SJSA1 (cell line): ENCODE data around the gene TLR4. TPM values are rescaled to one million over a fixed set of nuclear protein-coding genes. Genes with fewer than 3 reads are reported as not detected.

Experiments
- DNase-seq, 2 experiments: peaks; one replicate each; pipeline ENCODE4 v3.0.0-alpha.2; 2015 to 2020; ENCODE audit warnings: low spot score in 2 of 2, low read depth in 1 of 2
- H3K27ac ChIP-seq: fragments of 250-450 bp; sonication (Bioruptor Pico); 2 replicates; pipeline ENCODE4 v1.5.1; 2020; ENCODE audit warnings: mild to moderate bottlenecking, moderate library complexity
- H3K27me3 ChIP-seq: fragments of 250-450 bp; sonication (Bioruptor Pico); replicated peaks from 2 replicates; pipeline ENCODE4 v1.5.1; 2020; ENCODE audit warnings: mild to moderate bottlenecking, moderate library complexity
- H3K36me3 ChIP-seq: fragments of 250-450 bp; sonication (Bioruptor Pico); 2 replicates; pipeline ENCODE4 v1.5.1; 2020; ENCODE audit warnings: mild to moderate bottlenecking
- H3K4me1 ChIP-seq: fragments of 250-450 bp; sonication (Bioruptor Pico); replicated peaks from 2 replicates; pipeline ENCODE4 v1.6.1; 2021; ENCODE audit warnings: mild to moderate bottlenecking
- H3K4me3 ChIP-seq: fragments of 250-450 bp; sonication (Bioruptor Pico); 2 replicates; pipeline ENCODE4 v1.5.1; 2020; ENCODE audit warnings: mild to moderate bottlenecking
- H3K9me3 ChIP-seq: fragments of 250-450 bp; sonication (Bioruptor Pico); replicated peaks from 2 replicates; pipeline ENCODE4 v1.5.1; 2020; ENCODE audit warnings: mild to moderate bottlenecking
- total RNA-seq: library from RNA; depleted of rRNA; stranded (reverse); fragments of >200 nt; shearing (Covaris generic); gene quantifications from 2 replicates; pipeline ENCODE4 v1.2.3, GENCODE V29; 2014

The TLR4 gene
- total RNA-seq, 1 experiment from 2014 or later = 27.3 TPM

DNA sequence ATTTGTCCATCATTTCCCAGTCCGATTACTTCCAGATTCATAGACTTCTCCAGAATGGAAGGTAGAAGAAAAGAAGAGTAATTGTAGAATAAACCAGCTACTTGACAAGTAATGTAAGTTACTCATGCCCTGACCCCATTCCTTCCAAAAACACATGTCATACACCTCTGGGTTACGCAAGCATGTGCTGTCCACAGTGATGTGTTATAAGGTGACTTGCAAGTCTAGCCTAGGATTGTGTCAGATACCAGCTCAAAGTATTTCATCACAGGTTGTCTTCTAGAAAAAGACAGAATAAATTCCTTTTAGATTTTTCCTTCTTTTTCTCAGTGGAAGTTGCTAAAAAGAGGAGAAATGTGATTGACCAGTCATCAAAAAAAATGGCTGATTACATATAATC is 8.0 kb upstream of the TLR4 start:
- Histone ChIP-seq H3K4me3 (no peak overlapping the region), H3K9me3 (no peaks in the 10 kb centered on the region), H3K4me1 (no peaks in the 10 kb centered on the region; the same call in 1 of the 2 replicates), H3K36me3 (no peaks in the 10 kb centered on the region), H3K27ac (no peak overlapping the region), H3K27me3 (no peaks in the 10 kb centered on the region)
- no peak for DNase-seq

DNA sequence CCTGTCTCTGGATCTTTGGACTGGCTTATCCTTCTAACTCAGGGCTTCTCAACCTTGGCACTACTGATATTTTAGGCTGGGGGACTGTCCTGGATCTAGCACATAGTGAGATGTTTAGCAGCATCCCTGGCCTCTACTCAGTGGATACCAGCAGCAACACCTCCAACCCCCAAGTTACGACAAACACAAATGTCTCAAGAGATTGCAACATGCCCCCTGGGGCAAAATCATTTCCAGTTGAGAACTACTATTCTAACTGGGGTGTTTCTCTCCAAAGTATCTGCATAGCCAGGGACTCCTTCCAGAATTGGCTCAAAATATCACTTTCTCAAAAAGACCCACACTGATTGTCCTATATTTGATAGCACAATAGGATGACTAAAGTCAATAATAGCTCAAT is 7.2 kb upstream of the TLR4 start:
- Histone ChIP-seq H3K27me3 (no peaks in the 10 kb centered on the region), H3K4me1 (no peaks in the 10 kb centered on the region), H3K9me3 (no peaks in the 10 kb centered on the region), H3K4me3 (no peak overlapping the region), H3K36me3 (no peaks in the 10 kb centered on the region), H3K27ac (no peak overlapping the region)
- no peak for DNase-seq

DNA sequence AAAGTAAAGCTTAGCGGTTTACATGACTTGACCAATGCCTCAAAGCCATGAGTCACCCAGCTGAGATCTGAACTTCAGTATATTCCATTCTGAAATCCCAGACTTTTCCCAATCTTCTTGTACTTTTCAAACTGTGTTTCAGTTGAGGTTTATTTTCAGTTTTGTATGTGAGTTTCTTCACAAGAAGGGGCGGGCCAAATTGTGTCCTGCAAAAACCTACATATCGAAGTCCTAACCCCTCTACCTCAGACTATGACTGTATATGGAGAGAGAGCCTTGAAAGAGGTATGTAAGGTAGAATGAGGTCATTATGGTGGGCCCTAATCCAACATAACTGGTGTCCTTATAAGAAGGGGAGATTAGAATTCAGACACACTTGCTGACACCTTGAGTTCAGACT is 666 bp upstream of the TLR4 start:
- Histone ChIP-seq H3K9me3 (no peaks in the 10 kb centered on the region), H3K27ac (peak overlapping the region; percentile 83), H3K36me3 (peaks cover 12% of the 10 kb centered on the region), H3K27me3 (no peaks in the 10 kb centered on the region), H3K4me3 (peak overlapping the region; percentile 40), H3K4me1 (peaks cover 23% of the 10 kb centered on the region)
- DNase-seq = peak in 1 of 2 experiments; percentile 74

DNA sequence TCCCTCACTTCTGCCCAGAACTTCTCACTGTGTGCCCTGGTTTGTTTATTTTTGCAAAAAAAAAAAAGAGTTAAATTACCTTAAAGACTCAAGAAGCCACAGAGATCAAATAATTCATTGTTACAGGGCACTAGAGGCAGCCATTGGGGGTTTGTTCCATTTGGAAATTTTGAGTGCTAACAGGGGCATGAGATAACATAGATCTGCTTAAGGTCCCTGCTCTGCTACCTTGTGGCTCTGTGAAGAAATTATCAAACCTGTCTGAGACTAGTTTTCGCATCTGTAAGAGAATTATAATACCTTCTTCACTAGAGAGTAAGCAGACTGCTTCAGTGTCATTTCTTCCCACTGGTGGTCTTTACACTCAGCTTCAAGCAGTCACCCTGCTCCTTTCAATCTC is 394 bp downstream of the TLR4 start:
- no peaks in the 10 kb centered on the region for H3K9me3 ChIP-seq
- H3K27ac ChIP-seq = peak overlapping the region; percentile 83
- peaks cover 23% of the 10 kb centered on the region for H3K36me3 ChIP-seq
- H3K4me3 ChIP-seq = peak overlapping the region; percentile 40
- H3K4me1 ChIP-seq = peaks cover 23% of the 10 kb centered on the region
- no peak for DNase-seq
- H3K27me3 ChIP-seq = no peaks in the 10 kb centered on the region

DNA sequence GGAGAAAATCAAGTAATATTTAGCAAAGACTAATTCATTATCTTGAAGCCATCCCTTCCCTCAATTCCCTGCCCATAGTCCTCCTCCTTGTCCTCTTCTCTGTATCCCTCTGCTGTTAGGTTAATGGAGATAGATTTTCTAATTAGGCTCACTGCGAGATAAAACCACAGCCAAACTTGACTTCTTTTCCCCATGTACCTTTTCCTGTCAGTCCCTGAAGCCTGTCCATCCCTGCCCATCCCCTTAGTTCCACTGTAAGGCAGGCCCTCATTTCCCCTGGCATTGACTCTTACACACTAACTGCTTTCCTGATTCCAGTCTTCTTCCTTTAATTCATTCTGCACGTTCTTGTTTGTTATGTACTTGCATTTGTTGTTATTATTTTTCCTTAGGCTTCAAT is 1.2 kb downstream of the TLR4 start:
- no peaks in the 10 kb centered on the region for H3K9me3 ChIP-seq
- H3K4me1 ChIP-seq = peaks cover 23% of the 10 kb centered on the region
- H3K27me3 ChIP-seq = no peaks in the 10 kb centered on the region
- peak overlapping the region; percentile 40 for H3K4me3 ChIP-seq
- DNase-seq = peak in 1 of 2 experiments; percentile 6
- H3K27ac ChIP-seq = peak overlapping the region; percentile 83
- H3K36me3 ChIP-seq = peaks cover 24% of the 10 kb centered on the region

DNA sequence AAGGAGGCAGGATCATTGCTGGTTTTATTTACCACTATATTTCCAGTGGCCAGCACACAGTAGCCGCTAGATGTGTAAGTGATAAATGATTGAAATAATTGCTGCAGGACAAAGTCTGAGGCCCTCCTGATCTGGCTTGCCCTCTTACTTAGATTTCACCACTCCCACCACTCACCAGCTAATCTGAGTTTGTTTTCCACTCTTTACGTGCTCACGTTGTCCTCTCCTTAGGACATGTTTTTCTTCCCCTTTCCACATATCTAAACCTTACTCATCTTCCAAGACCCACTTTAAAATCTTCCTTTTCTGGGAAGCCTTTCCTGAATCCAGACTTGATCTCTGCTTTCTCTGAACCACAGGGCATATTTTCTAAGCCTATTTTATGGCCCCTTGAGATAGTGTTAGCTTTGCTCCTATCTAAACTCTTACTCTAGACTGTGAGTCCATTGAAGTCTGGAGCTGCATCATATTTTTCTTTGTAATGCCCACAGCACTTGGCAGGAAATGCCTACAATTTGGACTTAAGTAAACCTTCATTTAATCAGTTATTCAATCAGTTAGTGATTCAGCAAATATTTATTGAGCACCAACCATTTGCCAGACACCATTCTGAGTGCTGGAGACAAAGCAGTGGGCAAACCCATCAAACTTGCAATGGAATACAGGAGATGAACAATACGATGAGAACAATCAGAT is 2.4 kb downstream of the TLR4 start:
- peak overlapping the region; percentile 18; the same call in 1 of the 2 replicates for H3K27ac ChIP-seq
- H3K36me3 ChIP-seq = peaks cover 36% of the 10 kb centered on the region
- peak overlapping the region; percentile 10 for H3K4me3 ChIP-seq

DNA sequence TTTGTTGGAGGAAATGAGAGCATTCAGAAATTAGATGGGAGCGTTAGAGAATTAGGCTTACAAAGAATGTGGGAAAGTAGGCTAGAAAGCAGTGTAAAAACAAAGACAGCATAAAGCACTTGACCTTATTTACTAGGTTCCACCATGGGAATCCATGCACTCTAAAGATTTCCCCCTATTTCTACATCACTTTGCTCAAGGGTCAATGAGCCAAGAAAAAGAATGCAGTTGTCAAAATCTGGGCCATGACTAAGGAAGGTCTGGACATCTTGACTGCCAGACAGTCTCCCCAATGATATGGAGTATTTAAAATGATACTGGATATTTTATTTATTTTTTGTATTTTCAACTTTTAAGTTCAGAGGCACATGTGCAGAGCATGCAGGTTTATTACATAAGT is 3.4 kb downstream of the TLR4 start:
- no peak for DNase-seq
- no peak overlapping the region for H3K27ac ChIP-seq
- no peaks in the 10 kb centered on the region for H3K9me3 ChIP-seq
- no peaks in the 10 kb centered on the region for H3K27me3 ChIP-seq
- H3K4me1 ChIP-seq = peaks cover 23% of the 10 kb centered on the region
- no peak overlapping the region for H3K4me3 ChIP-seq
- H3K36me3 ChIP-seq = peaks cover 45% of the 10 kb centered on the region

More for the DNA sequence above, 2.4 kb downstream of the TLR4 start:
- Histone ChIP-seq H3K27me3 (no peaks in the 10 kb centered on the region), H3K4me1 (peaks cover 23% of the 10 kb centered on the region), H3K9me3 (no peaks in the 10 kb centered on the region)
- DNase-seq = peak in 1 of 2 experiments; percentile 11

DNA sequence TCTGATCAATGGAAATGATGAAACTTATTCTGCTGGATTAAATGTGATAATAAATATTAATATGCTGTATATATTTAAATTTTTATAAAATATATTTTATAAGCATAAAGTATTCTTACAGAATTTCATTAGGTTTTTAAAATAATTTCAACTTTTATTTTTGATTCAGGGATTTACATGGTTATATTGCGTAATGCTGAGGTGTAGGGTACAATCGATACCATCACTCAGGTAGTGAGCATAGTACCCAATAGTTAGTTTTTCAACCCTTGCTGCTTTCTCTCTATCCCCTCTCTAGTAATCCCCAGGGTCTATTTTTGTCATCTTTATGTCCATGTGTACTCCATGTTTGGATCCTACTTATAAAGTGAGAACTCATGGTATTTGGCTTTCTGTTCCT is 5.7 kb downstream of the TLR4 start:
- Histone ChIP-seq H3K27ac (no peak overlapping the region), H3K27me3 (no peaks in the 10 kb centered on the region), H3K36me3 (peaks cover 69% of the 10 kb centered on the region), H3K9me3 (no peaks in the 10 kb centered on the region), H3K4me3 (no peak overlapping the region), H3K4me1 (peaks cover 11% of the 10 kb centered on the region)
- no peak for DNase-seq

DNA sequence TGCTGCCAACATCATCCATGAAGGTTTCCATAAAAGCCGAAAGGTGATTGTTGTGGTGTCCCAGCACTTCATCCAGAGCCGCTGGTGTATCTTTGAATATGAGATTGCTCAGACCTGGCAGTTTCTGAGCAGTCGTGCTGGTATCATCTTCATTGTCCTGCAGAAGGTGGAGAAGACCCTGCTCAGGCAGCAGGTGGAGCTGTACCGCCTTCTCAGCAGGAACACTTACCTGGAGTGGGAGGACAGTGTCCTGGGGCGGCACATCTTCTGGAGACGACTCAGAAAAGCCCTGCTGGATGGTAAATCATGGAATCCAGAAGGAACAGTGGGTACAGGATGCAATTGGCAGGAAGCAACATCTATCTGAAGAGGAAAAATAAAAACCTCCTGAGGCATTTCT is 10.1 kb downstream of the TLR4 start:
- no peak overlapping the region for H3K27ac ChIP-seq
- peaks cover 60% of the 10 kb centered on the region for H3K36me3 ChIP-seq
- DNase-seq = no peak
- no peaks in the 10 kb centered on the region for H3K27me3 ChIP-seq
- peaks cover 17% of the 10 kb centered on the region for H3K4me1 ChIP-seq
- H3K4me3 ChIP-seq = no peak overlapping the region
- H3K9me3 ChIP-seq = no peaks in the 10 kb centered on the region

DNA sequence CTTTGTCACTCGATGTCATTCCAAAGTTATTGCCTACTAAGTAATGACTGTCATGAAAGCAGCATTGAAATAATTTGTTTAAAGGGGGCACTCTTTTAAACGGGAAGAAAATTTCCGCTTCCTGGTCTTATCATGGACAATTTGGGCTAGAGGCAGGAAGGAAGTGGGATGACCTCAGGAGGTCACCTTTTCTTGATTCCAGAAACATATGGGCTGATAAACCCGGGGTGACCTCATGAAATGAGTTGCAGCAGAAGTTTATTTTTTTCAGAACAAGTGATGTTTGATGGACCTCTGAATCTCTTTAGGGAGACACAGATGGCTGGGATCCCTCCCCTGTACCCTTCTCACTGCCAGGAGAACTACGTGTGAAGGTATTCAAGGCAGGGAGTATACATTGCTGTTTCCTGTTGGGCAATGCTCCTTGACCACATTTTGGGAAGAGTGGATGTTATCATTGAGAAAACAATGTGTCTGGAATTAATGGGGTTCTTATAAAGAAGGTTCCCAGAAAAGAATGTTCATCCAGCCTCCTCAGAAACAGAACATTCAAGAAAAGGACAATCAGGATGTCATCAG is 11.3 kb downstream of the TLR4 start:
- no peak for DNase-seq
- H3K9me3 ChIP-seq = no peaks in the 10 kb centered on the region
- no peak overlapping the region for H3K27ac ChIP-seq
- H3K27me3 ChIP-seq = no peaks in the 10 kb centered on the region
- peaks cover 28% of the 10 kb centered on the region for H3K4me1 ChIP-seq
- H3K36me3 ChIP-seq = peaks cover 54% of the 10 kb centered on the region
- H3K4me3 ChIP-seq = no peak overlapping the region

DNA sequence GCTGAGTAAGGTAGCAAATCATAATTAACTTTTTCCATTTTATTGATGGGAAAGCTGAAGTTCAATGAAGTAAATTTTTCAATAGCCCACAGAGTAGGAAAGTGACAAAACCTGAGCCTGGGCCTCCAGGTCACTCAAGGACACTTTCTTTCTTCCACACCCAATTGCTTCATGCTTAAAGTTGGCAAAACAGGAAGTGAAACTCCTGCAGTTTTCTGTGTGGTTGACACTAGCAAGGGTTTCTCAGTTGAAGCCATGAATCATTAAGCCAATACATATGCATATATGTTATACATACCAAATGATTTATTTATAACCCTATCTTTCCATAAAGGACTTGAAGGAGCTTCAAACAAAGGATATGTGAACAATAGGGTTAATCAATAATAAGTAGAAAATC is 13.9 kb downstream of the TLR4 start:
- Histone ChIP-seq H3K36me3 (peaks cover 29% of the 10 kb centered on the region), H3K27ac (peak overlapping the region; percentile 29; the same call in 1 of the 2 replicates), H3K4me3 (no peak overlapping the region), H3K27me3 (no peaks in the 10 kb centered on the region), H3K4me1 (peaks cover 33% of the 10 kb centered on the region), H3K9me3 (no peaks in the 10 kb centered on the region)
- DNase-seq = no peak

DNA sequence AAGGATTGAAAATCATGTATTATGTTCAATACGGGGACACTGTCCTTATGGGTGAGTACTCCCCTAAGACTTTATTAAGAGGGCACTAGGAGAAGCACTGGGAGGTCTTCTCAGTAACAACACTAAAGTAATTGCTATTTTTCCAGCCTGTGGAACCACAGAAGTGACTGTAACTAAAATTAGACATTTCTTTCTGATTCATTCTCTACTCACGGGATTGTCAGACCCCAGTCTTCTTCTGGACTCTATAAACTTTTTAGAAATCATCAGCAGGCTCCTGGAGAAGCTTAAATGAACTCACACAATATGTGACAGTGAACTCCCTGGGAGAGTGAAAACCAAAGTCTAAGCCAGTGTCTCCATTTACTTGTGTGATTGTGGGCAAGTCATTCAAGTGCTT is 14.5 kb downstream of the TLR4 start:
- Histone ChIP-seq H3K36me3 (peaks cover 22% of the 10 kb centered on the region), H3K9me3 (no peaks in the 10 kb centered on the region), H3K27me3 (no peaks in the 10 kb centered on the region), H3K4me1 (peaks cover 33% of the 10 kb centered on the region), H3K4me3 (no peak overlapping the region), H3K27ac (peak overlapping the region; percentile 29; the same call in 1 of the 2 replicates)
- peak in 1 of 2 experiments; percentile 35 for DNase-seq

DNA sequence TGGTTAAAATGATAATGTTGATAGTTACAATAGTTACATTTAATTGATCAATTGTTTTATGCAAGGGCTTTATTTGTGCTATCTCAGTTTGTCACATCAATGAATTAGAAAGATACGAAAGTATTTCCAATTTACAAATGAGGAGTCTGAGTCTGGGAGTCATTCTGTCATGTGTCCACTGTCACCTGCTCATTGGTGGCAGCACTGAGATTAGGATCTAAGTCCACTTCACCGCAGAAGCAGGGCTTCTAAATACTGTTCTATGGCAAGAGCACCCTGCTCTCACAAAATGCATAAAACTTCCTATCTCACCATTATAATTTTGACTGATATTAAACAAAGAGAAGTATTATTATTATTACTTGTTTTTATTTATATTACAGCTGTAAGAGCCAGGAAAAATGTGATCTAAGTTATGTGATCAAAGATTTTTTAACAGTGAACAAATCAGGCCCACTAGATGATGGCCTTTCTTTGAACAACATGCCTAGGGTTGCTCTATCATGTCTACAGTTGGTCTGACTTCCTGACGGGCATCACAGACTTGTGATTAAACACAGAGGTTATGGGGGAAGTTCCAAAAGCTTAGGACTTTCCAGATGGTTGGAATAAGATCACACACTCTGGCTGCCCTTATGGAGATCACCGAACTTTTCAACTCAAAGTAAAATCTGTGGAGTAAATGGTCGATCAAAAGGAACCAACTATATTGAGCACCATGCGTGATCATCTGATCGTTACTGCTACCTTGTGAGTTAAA is 15.1 kb downstream of the TLR4 start:
- Histone ChIP-seq H3K36me3 (peaks cover 16% of the 10 kb centered on the region), H3K4me3 (no peak overlapping the region), H3K27ac (no peak overlapping the region), H3K27me3 (no peaks in the 10 kb centered on the region), H3K9me3 (no peaks in the 10 kb centered on the region), H3K4me1 (peaks cover 33% of the 10 kb centered on the region)
- DNase-seq = no peak

DNA sequence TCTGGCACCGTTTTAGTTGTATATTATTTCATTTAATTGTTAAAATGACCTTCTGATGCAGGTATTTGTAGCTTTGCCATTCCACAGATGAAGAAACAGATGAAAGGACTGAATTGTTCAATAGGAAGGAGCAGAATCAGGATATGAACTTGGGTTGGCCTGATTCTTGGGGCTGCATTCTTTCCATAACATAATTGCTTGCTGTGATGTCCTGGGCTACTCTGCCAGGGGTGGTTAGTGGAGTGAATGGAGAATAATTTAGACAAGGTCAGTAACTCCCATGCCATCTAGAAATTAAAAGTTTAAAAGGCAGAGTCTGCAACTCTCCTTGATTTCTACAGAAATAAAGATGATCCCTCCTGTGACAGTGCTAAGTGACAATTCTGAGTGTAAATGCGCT is 15.9 kb downstream of the TLR4 start:
- no peaks in the 10 kb centered on the region for H3K27me3 ChIP-seq
- no peak overlapping the region for H3K27ac ChIP-seq
- no peaks in the 10 kb centered on the region for H3K9me3 ChIP-seq
- no peak for DNase-seq
- H3K36me3 ChIP-seq = peaks cover 9% of the 10 kb centered on the region
- peaks cover 33% of the 10 kb centered on the region for H3K4me1 ChIP-seq
- no peak overlapping the region for H3K4me3 ChIP-seq
